GM18499 (cell line): ENCODE data around the gene TBC1D26.
"Not testable (repeated sequence)": the region's sequence is repeated elsewhere in the genome, so short reads cannot be mapped to it uniquely, and the experiment has no call there.

Source experiments
- ATAC-seq: cut with Tn5 transposase; IDR thresholded peaks from one replicate; pipeline ENCODE4 v1.9.1; 2021; ENCODE audit warnings: moderate number of reproducible peaks; ENCODE audit not compliant: insufficient read depth, unreplicated experiment

Gene TBC1D26

GRCh38 chr17:15731900-15732299 is at the start of gene TBC1D26:
TBC1D26 (plus strand) TSS chr17:15732283; CDS start chr17:15735349, 3,066 bp downstream.
- not testable (repeated sequence) for ATAC-seq

- ATAC-seq = not testable (repeated sequence)
Observed at GRCh38 chr17:15683135-15683534, 48.9 kb upstream of the TBC1D26 start.

DNA sequence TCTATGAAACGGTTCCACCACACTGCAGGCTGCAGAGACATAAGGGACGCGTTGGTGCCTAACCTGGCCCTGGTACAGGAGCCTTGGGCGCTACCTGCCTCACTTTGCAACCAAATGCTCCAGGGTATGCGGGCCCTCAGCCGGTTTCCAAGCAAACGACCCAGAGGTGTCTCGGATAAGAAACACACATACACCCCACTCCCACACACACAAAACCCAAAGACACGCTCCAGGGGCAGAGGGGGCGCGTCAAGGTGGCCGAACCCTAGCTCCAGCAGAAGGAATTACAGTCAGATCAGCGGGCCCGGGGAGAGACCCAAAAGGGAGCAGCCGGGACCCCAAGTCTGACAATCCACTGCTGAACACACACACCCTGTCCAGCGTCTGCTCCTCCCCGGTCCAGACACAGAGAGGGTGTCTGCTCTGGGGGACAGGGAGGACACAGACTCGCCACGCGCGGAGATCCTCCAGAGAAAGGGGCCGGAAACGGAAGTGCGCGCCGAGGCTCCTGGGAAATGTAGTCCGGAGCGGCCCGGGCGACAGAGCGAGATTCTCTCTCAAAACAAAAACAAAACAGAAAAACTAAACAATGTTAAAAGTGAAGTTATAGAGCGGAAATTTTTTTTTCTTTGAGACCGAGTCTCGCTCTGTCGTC is 48.1 kb upstream of the TBC1D26 start, which contains the start of gene TRIM16:
TSS of gene TRIM16 (minus strand) at position 488 of the 655 bp plus-strand sequence. CDS start 32,702 bp downstream, outside the sequence.
- peak; percentile 83 for ATAC-seq

GRCh38 chr17:15687494-15687893 is 44.6 kb upstream of the TBC1D26 start:
- ATAC-seq = not testable (repeated sequence)

GRCh38 chr17:15698967-15699366 is 33.1 kb upstream of the TBC1D26 start:
- not testable (repeated sequence) for ATAC-seq

- ATAC-seq = peak; percentile 91
Observed at GRCh38 chr17:15699413-15699924, 32.6 kb upstream of the TBC1D26 start, which contains the start of gene ZNF286A. ZNF286A (plus strand) TSS chr17:15699752; CDS start chr17:15700330, 578 bp downstream.

DNA sequence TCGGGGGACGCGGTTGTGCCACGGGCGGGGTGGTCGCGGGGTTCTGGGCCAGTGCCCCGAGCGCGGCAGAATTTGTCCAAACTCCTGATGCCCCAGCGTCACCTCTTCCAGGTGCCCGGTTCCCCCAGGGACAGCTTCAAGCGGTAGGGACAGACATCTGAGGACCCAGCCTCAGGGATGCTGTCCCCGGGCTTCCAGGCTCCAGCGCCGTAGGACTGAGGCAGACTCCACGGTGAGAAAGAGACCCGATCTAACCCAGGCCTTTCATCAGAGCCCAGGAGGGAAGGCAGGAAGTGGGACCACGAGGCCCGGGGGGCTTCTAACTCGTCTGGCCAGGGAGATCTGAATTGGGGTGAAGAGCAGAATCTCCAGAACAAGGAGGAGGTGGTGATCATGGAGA is 32.1 kb upstream of the TBC1D26 start:
- not testable (repeated sequence) for ATAC-seq

DNA sequence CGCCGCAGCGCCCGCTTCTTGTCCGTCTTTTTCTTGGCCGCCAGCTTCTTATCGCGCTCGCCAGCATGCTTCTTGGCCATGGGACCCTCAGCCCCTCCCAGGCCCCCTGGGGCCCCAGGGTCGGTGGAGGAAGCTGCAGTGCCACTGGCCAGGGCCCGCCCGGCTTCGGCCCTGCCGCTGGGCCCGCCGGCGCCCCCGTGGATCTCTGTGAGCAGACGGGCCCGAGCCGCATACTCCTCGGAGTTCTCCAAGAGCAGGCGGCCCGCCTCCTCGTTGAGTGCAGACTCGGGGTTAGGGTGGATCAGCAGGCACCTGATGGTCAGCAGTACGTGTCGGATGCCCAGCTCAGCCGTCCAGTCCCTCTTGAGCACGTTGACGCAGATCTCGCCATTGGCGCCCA is 27.8 kb upstream of the TBC1D26 start:
- ATAC-seq = not testable (repeated sequence)

GRCh38 chr17:15704813-15705212 is 27.3 kb upstream of the TBC1D26 start:
- ATAC-seq = not testable (repeated sequence)

DNA sequence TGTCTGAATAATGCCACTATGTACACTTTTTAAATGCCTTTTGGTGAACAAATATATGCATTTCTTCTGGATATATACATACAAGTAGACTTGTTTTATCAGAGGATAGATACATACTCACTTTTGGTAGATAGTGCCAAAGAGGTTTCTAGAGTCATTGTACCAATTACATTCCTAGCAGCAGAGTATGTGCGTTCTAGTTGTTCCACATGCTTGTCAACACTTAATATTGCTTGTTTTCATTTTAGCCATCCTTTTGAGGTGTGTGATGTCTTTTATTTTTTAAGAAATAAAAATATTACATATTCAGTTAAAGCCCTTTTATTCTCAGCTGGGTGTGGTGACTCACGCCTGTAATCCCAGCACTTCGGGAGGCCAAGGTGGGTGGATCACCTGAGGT is 23.2 kb upstream of the TBC1D26 start:
- ATAC-seq = not testable (repeated sequence)

GRCh38 chr17:15716601-15717563 is 15.2 kb upstream of the TBC1D26 start:
- not testable (repeated sequence) for ATAC-seq

DNA sequence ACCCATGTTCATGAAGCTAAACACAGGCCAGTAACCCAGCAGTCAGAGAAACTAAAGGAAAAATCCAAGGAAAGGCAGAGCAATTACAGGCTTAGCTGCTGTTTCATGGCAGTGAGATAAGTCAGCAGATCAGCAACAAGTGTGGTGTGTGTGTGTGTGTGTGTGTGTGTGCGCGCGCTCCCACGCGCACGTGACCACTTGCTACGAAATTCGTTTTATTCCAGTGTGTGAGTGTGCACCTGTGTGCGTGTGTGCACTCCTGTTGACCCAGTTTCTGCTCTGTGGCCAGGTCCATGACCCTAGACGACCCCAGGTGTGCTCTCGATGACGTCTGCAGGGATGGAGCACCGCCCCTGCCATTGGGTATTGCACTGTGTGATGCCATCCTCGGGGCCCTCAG is 1.5 kb upstream of the TBC1D26 start:
- not testable (repeated sequence) for ATAC-seq

GRCh38 chr17:15733174-15733789 is 1.2 kb downstream of the TBC1D26 start:
- ATAC-seq = not testable (repeated sequence)

DNA sequence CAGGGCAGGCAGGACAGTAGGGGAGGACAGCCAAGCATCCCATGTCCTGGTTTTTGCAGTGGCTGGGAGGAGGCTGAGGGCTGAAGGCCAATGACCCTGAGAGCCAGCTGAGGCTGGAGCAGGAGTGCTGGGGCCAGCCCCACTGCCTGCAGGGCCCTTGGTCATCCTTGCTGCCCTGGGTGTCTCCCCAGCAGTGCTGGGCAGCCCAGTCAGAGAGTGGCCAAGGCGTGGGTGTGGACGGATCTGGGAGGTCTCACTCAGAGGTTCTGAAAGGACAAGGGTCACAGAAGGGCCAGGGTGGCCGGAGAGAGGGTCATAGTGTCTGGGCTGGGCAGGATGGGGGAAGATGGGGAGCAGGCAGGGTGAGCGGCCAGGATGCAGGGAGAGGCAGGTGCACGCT is 4.5 kb downstream of the TBC1D26 start:
- not testable (repeated sequence) for ATAC-seq

DNA sequence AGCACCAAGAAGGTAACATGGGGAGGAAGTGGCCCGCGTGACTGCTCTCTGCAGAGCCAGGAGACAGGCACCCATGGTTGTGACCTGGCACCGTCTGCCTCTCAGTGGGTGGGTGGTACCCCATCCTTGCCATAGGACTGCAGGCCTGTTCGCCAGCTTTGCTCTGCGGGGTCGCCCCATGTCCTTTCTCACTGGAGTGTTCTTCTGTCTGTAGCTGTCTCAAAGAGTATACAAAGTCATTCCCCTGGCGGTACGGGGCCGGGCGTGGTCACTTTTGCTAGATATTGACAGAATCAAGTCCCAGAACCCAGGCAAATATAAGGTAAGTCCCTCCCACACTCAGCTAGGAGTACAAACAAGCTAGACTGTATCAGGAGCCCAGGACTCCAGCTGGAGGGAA is 6.0 kb downstream of the TBC1D26 start:
- ATAC-seq = no peak

DNA sequence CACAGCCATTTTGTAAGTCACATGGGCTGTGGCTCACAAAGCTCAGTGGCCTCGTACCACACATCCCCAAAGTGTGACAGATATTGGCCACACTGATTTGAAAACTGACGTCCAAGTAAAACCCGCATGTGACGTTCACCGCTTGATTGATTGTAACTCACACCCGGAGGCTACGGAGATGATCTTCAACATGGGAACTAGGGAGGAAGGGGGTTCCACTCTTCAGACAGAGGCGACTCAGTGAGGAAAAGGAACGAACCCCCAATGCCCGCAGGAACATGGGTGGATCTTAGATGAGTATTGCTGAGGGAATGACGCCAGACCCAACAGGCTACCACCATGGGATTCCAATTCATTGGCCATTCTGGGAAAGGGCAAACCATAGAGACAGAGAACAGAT is 7.2 kb downstream of the TBC1D26 start:
- ATAC-seq = not testable (repeated sequence)

DNA sequence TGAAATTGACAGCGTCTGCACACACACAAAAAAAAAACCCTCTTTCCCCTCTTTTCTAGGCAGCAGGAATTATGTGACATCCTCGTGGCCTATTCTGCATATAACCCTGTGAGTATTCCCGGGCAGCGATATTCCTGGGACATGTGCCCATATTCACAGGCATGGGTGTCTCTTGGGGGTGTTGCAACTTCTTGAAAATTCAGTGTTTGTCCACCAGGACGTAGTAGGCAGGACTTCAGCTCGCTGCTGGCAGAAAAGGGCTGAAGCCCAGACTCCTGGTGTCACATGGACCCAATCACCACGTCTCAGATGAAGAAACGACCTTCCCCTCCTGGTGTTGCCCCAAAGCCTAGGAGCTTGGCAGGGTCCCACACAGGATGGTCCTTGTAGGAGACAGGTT is 8.0 kb downstream of the TBC1D26 start:
- not testable (repeated sequence) for ATAC-seq

DNA sequence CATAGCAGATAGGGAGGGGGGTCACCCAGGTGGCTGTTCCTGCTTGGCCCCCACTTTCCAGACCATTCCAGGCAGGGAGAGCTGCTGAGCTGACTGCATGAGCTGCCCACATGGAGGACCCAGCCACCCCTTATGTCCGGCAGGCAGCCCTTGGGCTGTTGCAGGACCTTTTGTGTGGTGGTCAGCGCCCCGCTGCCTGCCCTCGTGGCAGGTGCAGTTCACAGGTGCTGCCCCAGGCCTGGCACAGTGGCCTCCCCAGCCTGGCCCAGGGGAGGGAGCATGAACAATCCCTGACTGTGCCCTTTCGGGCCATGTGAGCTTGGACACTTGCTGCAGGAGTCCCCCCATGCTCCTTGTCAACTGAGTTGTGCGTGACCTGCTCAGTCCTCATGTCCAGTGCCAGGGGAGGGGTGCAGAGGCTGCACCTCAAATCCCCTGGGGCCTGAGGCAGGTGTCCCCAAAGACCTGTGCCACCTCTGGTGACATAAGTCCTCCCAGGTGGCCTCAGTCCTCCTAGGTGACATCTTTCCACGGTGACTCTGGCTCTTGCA is 8.6 kb downstream of the TBC1D26 start:
- no peak for ATAC-seq

DNA sequence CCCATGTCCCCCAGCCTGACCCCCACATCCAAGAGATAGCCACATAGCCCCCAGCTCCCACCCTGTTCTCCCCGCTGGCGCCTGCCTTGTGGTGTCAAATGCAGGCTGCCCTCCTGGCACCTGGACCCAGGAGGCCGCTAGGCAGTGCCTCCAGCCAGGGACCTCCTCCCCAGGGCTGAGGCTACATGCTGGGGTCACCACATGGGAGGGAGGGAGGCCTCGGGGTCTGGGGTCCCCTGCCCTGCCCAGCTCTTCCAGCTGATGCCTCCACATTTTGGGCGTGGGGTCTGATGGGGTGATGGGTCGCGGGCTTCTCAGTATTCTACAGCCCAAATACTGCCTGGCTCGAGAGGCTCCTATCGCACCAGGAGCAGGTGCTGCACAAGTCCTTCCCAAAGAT is 9.5 kb downstream of the TBC1D26 start:
- no peak for ATAC-seq
